Measurements from ENCODE around the gene TANGO6. TPM values are rescaled to one million over a fixed set of nuclear protein-coding genes. Genes with fewer than 3 reads are reported as not detected.

The TANGO6 gene
- total and polyA plus RNA-seq, 2 of the 8 experiments (the other 6 are each of a cell fraction or from before 2014, with no cell fraction given) = 5.0 to 19.5 TPM

DNA sequence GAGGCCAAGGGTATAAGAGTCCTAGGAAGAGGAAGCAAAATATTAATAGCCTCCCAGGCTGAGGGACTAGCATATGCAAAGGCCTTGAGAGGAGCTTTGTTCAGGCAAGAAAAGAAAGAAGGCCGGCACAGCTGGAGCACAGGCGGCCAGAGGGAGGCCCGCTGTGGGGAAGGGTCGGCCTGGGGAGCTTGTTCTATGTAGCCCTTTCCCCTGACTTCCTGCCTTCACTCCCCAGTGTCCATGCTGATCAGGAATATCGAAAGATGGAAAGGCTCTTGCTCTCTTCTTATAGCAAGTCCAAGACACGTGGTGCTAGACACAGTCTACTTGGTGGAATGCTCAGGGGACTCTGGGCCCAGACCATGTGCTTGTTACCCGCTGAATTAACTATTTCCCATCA is 234.7 kb downstream of the TANGO6 start:
- Histone ChIP-seq H3K4me3 (ENCODE audit: extremely low read depth in 1 of 4, insufficient read depth in 2 of 4, low read depth in 3 of 4, low read length in 4 of 4) (peak overlapping the region in 1 of 4 experiments; percentile 12; a peak in 1 of 8 replicates), H3K79me2 (ENCODE audit: control insufficient read depth in 1 of 2, insufficient read depth in 2 of 2, low read length in 2 of 2) (no peaks in the 10 kb centered on the region), H3K4me2 (ENCODE audit: insufficient read depth in 1 of 2, low read depth in 2 of 2, low read length in 2 of 2) (peak overlapping the region; percentile 51 to 54), H4K8ac (ENCODE audit: extremely low read depth, insufficient read depth, low read length) (no peak overlapping the region), H3K23me2 (ENCODE audit: low read depth, low read length) (no peaks in the 10 kb centered on the region), H3K4me1 (replicated peaks in 1 of 4; ENCODE audit: control insufficient read depth in 3 of 4, insufficient read depth in 4 of 4, low read length in 3 of 4) (peaks cover 5 to 22% (median 19%) of the 10 kb centered on the region in 4 experiments), H3K9ac (replicated peaks in 1 of 4; ENCODE audit: extremely low read depth in 1 of 4, low read depth in 3 of 4, low read length in 3 of 4) (no peak overlapping the region), H2BK5ac (ENCODE audit: low read depth, low read length) (peak overlapping the region; percentile 94), H4K5ac (ENCODE audit: insufficient read length, low read depth, low read length) (no peak overlapping the region), H2AK5ac (ENCODE audit: low read depth, low read length) (peak overlapping the region; percentile 75), H3K56ac (replicated peaks; ENCODE audit: insufficient read length, low read depth, low read length) (no peak overlapping the region), H4K20me1 (replicated peaks in 1 of 2; ENCODE audit: control insufficient read depth in 1 of 2, insufficient read depth in 2 of 2, low read length in 2 of 2) (no peaks in the 10 kb centered on the region), H2AFZ (ENCODE audit: low read length) (no peak overlapping the region), H2BK20ac (ENCODE audit: low read length) (peak overlapping the region; percentile 92), H3K4ac (replicated peaks; ENCODE audit: insufficient read length, low read depth, low read length) (peak overlapping the region; percentile 87), H3K79me1 (ENCODE audit: low read depth, low read length) (no peaks in the 10 kb centered on the region), H3K14ac (ENCODE audit: insufficient read length) (no peak overlapping the region), H2BK12ac (ENCODE audit: low read depth, low read length) (peak overlapping the region; percentile 77; the same call in 1 of the 2 replicates), H3K27ac (ENCODE audit: low read depth, low read length) (no peak overlapping the region), H2BK15ac (ENCODE audit: low read length) (no peak overlapping the region), H3K27me3 (replicated peaks in 1 of 4; ENCODE audit: control insufficient read depth in 3 of 4, extremely low read depth in 1 of 4, insufficient read depth in 3 of 4, low read length in 3 of 4) (no peaks in the 10 kb centered on the region), H3K23ac (ENCODE audit: insufficient read length) (no peak overlapping the region), H3K9me3 (ENCODE audit: insufficient read depth in 2 of 2, low read depth in 1 of 2, low read length in 1 of 2) (no peaks in the 10 kb centered on the region), H3K36me3 (ENCODE audit: control insufficient read depth in 2 of 4, insufficient read depth in 4 of 4, low read length in 3 of 4) (no peaks in the 10 kb centered on the region), H3K18ac (ENCODE audit: extremely low read depth, low read length) (peak overlapping the region; percentile 65; the same call in 1 of the 2 replicates), H4K91ac (replicated peaks; ENCODE audit: insufficient read length, low read length) (peak overlapping the region; percentile 96), H2BK120ac (replicated peaks; ENCODE audit: low read depth, low read length) (peak overlapping the region; percentile 99)
- FAIRE-seq = no peak
- ChIA-PET CTCF (ENCODE audit: partially characterized antibody) (interaction anchor here (1.0 to 1.4 kb wide), 5 partner anchors 10 to 30 kb away, joined by 3 to 5 read pairs (median 4); partner anchors contain the start of gene HAS3), POLR2A (ENCODE audit: partially characterized antibody) (interaction anchor here (0.8 to 2.1 kb wide), 5 partner anchors 12 to 30 kb away, joined by 3 to 11 read pairs (median 7); partner anchors contain the start of gene HAS3)
- WGBS, 2 experiments (ENCODE audit: extremely low coverage in 1 of 2, insufficient coverage in 1 of 2, insufficient read length in 1 of 2, insufficient replicate concordance in 2 of 2, low coverage in 1 of 2, low lambda C conversion rate in 2 of 2, missing lambda C conversion rate in 1 of 2) = 9% methylated on average over 7 of the region's 7 CpGs; no CpG with 5 or more reads in 1 of the 2 experiments
- peak in 1 of 2 experiments; percentile 61 for DNase-seq (ENCODE audit: low read depth in 1 of 2, low spot score in 2 of 2)
- no peak for TF ChIP-seq NRF1 (IDR thresholded peaks at IDR 0.05; ENCODE audit: low read depth, low read length)
- TF ChIP-seq EP300 (IDR thresholded peaks at IDR 0.05; ENCODE audit: borderline replicate concordance in 1 of 2, low read depth in 2 of 2, low read length in 2 of 2) = no peak
- TF ChIP-seq ZNF274 (IDR thresholded peaks at IDR 0.05; ENCODE audit: borderline replicate concordance, extremely low read depth, low read length) = no peak
- no peak for TF ChIP-seq CBX8 (IDR thresholded peaks at IDR 0.05; ENCODE audit: borderline replicate concordance, low read depth, low read length)
- TF ChIP-seq CTBP2 (IDR thresholded peaks at IDR 0.05; ENCODE audit: borderline replicate concordance, insufficient read depth, insufficient read length, low read length) = peak; percentile 63
- TF ChIP-seq, protein P1, sequence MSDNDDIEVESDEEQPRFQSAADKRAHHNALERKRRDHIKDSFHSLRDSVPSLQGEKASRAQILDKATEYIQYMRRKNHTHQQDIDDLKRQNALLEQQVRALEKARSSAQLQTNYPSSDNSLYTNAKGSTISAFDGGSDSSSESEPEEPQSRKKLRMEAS (IDR thresholded peaks at IDR 0.05) = peak; percentile 86
- no peak for TF ChIP-seq CHD1 (IDR thresholded peaks at IDR 0.05; ENCODE audit: low read depth, low read length)
- no peak for TF ChIP-seq SIN3A (conservative IDR thresholded peaks at IDR 0.05 in 1 of 2, IDR thresholded peaks at IDR 0.05 in 1 of 2; ENCODE audit: low read depth in 1 of 2, low read length in 2 of 2)
- TF ChIP-seq RNF2 (IDR thresholded peaks at IDR 0.05; ENCODE audit: borderline replicate concordance, low read depth, low read length, missing control alignments, poor library complexity, severe bottlenecking) = no peak
- peak; percentile 73 for TF ChIP-seq NANOG (IDR thresholded peaks at IDR 0.05; ENCODE audit: insufficient read depth, low read depth, low read length, poor library complexity, severe bottlenecking)
- TF ChIP-seq SIX5 (IDR thresholded peaks at IDR 0.05; ENCODE audit: low read depth, low read length) = no peak
- no peak for TF ChIP-seq RFX5 (IDR thresholded peaks at IDR 0.05; ENCODE audit: borderline replicate concordance, low read depth, low read length)
